ENCODE data around the gene ANGPTL2. TPM values are rescaled to one million over a fixed set of nuclear protein-coding genes. Genes with fewer than 3 reads are reported as not detected.

ANGPTL2 gene
- total RNA-seq, 1 experiment from 2014 or later: 5.1 TPM

GRCh38 chr9:127107171-127107928, 15.1 kb downstream of the ANGPTL2 start:
- H3K4me2 ChIP-seq (ENCODE audit: insufficient read depth, insufficient read length, low read length): no peak overlapping the region
- no peak overlapping the region for H3K9ac ChIP-seq (ENCODE audit: extremely low read depth, insufficient read length, low read length)
- H3K27ac Mint-ChIP-seq: no peak overlapping the region
- H2AK5ac ChIP-seq (ENCODE audit: insufficient read length, low read length): no peak overlapping the region
- H3K4me1 ChIP-seq (ENCODE audit: insufficient read depth, low read length): peaks cover 9% of the 10 kb centered on the region; the same call in 1 of the 2 replicates
- H3K27me3 Mint-ChIP-seq (ENCODE audit: low read depth): no peaks in the 10 kb centered on the region
- no peak overlapping the region for H3K14ac ChIP-seq (ENCODE audit: insufficient read depth, low read length)
- DNase-seq: no peak
- H3K9me3 Mint-ChIP-seq: no peaks in the 10 kb centered on the region
- no peak overlapping the region for H2BK15ac ChIP-seq (ENCODE audit: low read depth, low read length)
- H4K20me1 ChIP-seq (ENCODE audit: control insufficient read depth, insufficient read depth, insufficient read length): no peaks in the 10 kb centered on the region
- no peak overlapping the region for H3T11ph ChIP-seq (ENCODE audit: low read length)
- H2BK120ac ChIP-seq (ENCODE audit: low read depth, low read length, poor library complexity, severe bottlenecking): no peak overlapping the region
- H3K18ac ChIP-seq (ENCODE audit: insufficient read length, low read depth, low read length): no peak overlapping the region
- H4K5ac ChIP-seq (ENCODE audit: insufficient read length, low read depth, low read length): no peak overlapping the region
- H3K36me3 Mint-ChIP-seq (ENCODE audit: insufficient read depth in 1 of 3, low read depth in 3 of 3): peaks cover 2 to 3% (median 3%) of the 10 kb centered on the region in 3 experiments; a peak in 4 of 7 replicates
- no peak overlapping the region for H3K56ac ChIP-seq (ENCODE audit: insufficient read length, low read depth, low read length)
- no peaks in the 10 kb centered on the region for H3K79me2 ChIP-seq (ENCODE audit: insufficient read depth, low read length)
- H3K79me1 ChIP-seq (ENCODE audit: insufficient read depth, low read depth, low read length, poor library complexity, severe bottlenecking): no peaks in the 10 kb centered on the region
- no peak for TF ChIP-seq CTCF (conservative IDR thresholded peaks at IDR 0.05)
- WGBS (ENCODE audit: extremely low coverage, insufficient read length, low lambda C conversion rate): no CpG with 5 or more reads among the region's 11 CpGs
- H4K91ac ChIP-seq (ENCODE audit: insufficient read length, low read depth, low read length): no peak overlapping the region
- no peak overlapping the region for H2BK12ac ChIP-seq (ENCODE audit: insufficient read length, low read depth, low read length)
- no peak overlapping the region for H2BK5ac ChIP-seq (ENCODE audit: insufficient read length, low read length)
- H4K8ac ChIP-seq (replicated peaks; ENCODE audit: insufficient read length, low read depth, low read length): no peak overlapping the region
- H3K4ac ChIP-seq (ENCODE audit: low read depth, low read length): no peak overlapping the region
- no peaks in the 10 kb centered on the region for H3K9me3 ChIP-seq (ENCODE audit: control insufficient read depth, low read depth, low read length)
- H3K4me3 Mint-ChIP-seq: no peak overlapping the region
- no peaks in the 10 kb centered on the region for H3K23me2 ChIP-seq (ENCODE audit: insufficient read length, low read depth, low read length, poor library complexity, severe bottlenecking)
- no peak overlapping the region for H2BK20ac ChIP-seq (ENCODE audit: low read depth, low read length, poor library complexity, severe bottlenecking)
- no peak overlapping the region for H3K23ac ChIP-seq (ENCODE audit: insufficient read length, low read depth, low read length)
- peaks cover 34 to 35% of the 10 kb centered on the region in 2 experiments for H3K4me1 Mint-ChIP-seq
- no peak overlapping the region for H2AFZ ChIP-seq (ENCODE audit: low read length)
- H3K27me3 ChIP-seq (ENCODE audit: insufficient read depth, low read length): no peaks in the 10 kb centered on the region
- H3K27ac ChIP-seq (ENCODE audit: insufficient read length, low read depth, low read length): no peak overlapping the region
